HUES64 (cell line): Measurements from ENCODE around the gene SAMD10.
"Not testable (repeated sequence)": the region's sequence is repeated elsewhere in the genome, so short reads cannot be mapped to it uniquely, and the experiment has no call there.

Experiments used
- H3K27ac ChIP-seq: 2 replicates; pipeline ENCODE4 v1.7.0; 2013; ENCODE audit warnings: low read depth, low read length, inconsistent platforms
- H3K27me3 ChIP-seq: 2 replicates; pipeline ENCODE4 v1.6.1; 2013; ENCODE audit warnings: mild to moderate bottlenecking, low read length; ENCODE audit not compliant: insufficient read depth
- H3K36me3 ChIP-seq: 2 replicates; pipeline ENCODE4 v1.6.1; 2013; ENCODE audit warnings: mild to moderate bottlenecking, low read length; ENCODE audit not compliant: insufficient read depth
- H3K4me1 ChIP-seq: 2 replicates; pipeline ENCODE4 v1.6.1; 2013; ENCODE audit warnings: mild to moderate bottlenecking, low read length, moderate library complexity; ENCODE audit not compliant: insufficient read depth
- H3K4me3 ChIP-seq: 2 replicates; pipeline ENCODE4 v1.5.1; 2013; ENCODE audit warnings: mild to moderate bottlenecking, low read length, moderate library complexity
- H3K9ac ChIP-seq: 2 replicates; pipeline ENCODE4 v1.6.1; 2013; ENCODE audit warnings: mild to moderate bottlenecking, low read depth, low read length
- H3K9me3 ChIP-seq: 2 replicates; pipeline ENCODE4 v1.6.1; 2013; ENCODE audit warnings: low read depth, low read length; ENCODE audit not compliant: insufficient read depth
- WGBS: fragments of 150-250, 120-280 bp; methylation state at CpG from one replicate; pipeline ENCODE4 v1.1.7; 2013; ENCODE audit warnings: missing lambda C conversion rate; 5-methylcytosine and 5-hydroxymethylcytosine counted together

The SAMD10 gene

DNA sequence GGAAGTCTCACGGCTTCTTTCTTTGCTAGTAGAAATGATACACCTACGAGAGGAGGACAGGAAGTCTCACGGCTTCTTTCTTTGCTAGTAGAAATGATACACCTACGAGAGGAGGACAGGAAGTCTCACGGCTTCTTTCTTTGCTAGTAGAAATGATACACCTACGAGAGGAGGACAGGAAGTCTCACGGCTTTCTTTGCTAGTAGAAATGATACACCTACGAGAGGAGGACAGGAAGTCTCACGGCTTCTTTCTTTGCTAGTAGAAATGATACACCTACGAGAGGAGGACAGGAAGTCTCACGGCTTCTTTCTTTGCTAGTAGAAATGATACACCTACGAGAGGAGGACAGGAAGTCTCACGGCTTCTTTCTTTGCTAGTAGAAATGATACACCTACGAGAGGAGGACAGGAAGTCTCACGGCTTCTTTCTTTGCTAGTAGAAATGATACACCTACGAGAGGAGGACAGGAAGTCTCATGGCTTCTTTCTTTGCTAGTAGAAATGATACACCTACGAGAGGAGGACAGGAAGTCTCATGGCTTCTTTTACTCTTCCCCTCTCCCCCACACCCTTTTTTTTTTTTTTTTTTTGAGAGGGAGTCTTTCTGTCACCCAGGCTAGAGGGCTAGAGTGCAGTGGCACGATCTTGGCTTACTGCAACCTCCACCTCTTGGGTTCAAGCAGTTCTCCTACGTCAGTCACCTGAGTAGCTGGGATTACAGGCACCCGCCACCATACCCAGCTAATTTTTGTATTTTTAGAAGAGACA is 33.1 kb upstream of the SAMD10 start:
- not testable (repeated sequence) for H3K9me3 ChIP-seq
- peaks cover 74% of the 10 kb centered on the region for H3K36me3 ChIP-seq
- WGBS = 100% methylated on average over 3 of the region's 20 CpGs

GRCh38 chr20:64011366-64011779 is 31.9 kb upstream of the SAMD10 start:
- H3K27ac ChIP-seq = no peak overlapping the region
- 96% methylated on average over 16 of the region's 16 CpGs for WGBS
- H3K27me3 ChIP-seq = no peaks in the 10 kb centered on the region
- H3K4me1 ChIP-seq = no peaks in the 10 kb centered on the region
- H3K36me3 ChIP-seq = peaks cover 75% of the 10 kb centered on the region
- no peak overlapping the region for H3K9ac ChIP-seq
- no peak overlapping the region for H3K4me3 ChIP-seq
- peaks cover 3% of the 10 kb centered on the region; the same call in 1 of the 2 replicates for H3K9me3 ChIP-seq

More for the DNA sequence above, 33.1 kb upstream of the SAMD10 start:
- not testable (repeated sequence) for H3K27me3 ChIP-seq, H3K27ac ChIP-seq, H3K4me3 ChIP-seq, H3K9ac ChIP-seq, H3K4me1 ChIP-seq

DNA sequence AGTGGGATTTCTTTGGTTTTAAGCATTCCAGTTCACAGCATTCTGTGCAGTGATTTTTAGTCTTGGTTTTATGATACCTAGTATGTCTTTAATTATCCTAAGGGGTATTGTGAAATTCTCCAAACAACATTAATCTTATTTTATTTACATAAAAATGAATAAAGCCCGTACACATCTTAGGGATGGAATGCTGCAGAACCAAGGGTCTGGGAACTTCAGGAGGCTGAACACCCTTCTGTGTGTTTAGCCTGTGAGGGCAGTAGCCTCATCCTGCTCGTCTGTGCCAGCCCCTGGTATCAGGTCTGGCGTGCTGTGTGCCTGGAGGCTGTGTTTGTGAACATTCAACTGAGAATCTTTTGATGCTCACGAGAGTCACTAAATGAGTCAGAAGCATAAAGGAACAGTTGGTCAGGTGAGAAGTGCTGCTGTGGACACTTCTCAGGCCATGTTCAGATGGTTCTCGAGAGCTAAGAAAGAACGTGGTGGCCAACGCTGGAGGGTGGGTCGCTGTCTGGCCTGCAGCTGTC is 31.3 kb upstream of the SAMD10 start:
- Histone ChIP-seq H3K4me1 (no peaks in the 10 kb centered on the region), H3K36me3 (peaks cover 74% of the 10 kb centered on the region), H3K27me3 (no peaks in the 10 kb centered on the region), H3K9me3 (peaks cover 3% of the 10 kb centered on the region; the same call in 1 of the 2 replicates), H3K27ac (no peak overlapping the region), H3K4me3 (no peak overlapping the region), H3K9ac (no peak overlapping the region)
- WGBS = 95% methylated on average over 8 of the region's 8 CpGs

- peaks cover 74% of the 10 kb centered on the region for H3K36me3 ChIP-seq
- no peaks in the 10 kb centered on the region for H3K4me1 ChIP-seq
- WGBS = 91% methylated on average over 13 of the region's 13 CpGs
- H3K27ac ChIP-seq = no peak overlapping the region
- H3K9me3 ChIP-seq = peaks cover 3% of the 10 kb centered on the region; the same call in 1 of the 2 replicates
- H3K4me3 ChIP-seq = no peak overlapping the region
- H3K9ac ChIP-seq = no peak overlapping the region
- no peaks in the 10 kb centered on the region for H3K27me3 ChIP-seq
These were observed 30.5 kb upstream of the SAMD10 start for GRCh38 chr20:64009811-64010387.

GRCh38 chr20:64006902-64007301 is 27.5 kb upstream of the SAMD10 start:
- no peak overlapping the region for H3K4me3 ChIP-seq

DNA sequence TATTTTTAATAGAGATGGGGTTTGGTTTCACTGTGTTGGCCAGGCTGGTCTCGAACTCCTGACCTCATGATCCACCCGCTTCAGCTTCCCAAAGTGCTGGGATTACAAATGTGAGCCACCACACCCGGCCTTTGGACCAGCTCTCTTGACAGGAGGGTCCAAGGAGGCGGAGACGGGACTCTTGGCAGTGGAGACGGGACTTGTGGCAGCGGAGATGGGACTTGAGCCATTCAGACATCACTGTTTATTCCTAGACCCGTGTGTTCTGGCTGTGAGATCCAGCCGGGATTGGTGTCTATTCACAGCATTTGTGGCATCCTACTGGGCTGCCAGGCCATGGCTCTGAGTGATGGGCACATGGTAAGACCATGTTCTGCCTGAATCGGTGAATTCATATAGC is 27.0 kb upstream of the SAMD10 start:
- Histone ChIP-seq H3K4me3 (no peak overlapping the region), H3K27ac (no peak overlapping the region), H3K36me3 (peaks cover 78% of the 10 kb centered on the region), H3K9me3 (peaks cover 3% of the 10 kb centered on the region; the same call in 1 of the 2 replicates), H3K9ac (no peak overlapping the region), H3K4me1 (no peaks in the 10 kb centered on the region), H3K27me3 (no peaks in the 10 kb centered on the region)
- WGBS = 95% methylated on average over 10 of the region's 10 CpGs

More at GRCh38 chr20:64006902-64007301, 27.5 kb upstream of the SAMD10 start:
- Histone ChIP-seq H3K27ac (no peak overlapping the region), H3K4me1 (no peaks in the 10 kb centered on the region), H3K27me3 (no peaks in the 10 kb centered on the region), H3K9me3 (peaks cover 3% of the 10 kb centered on the region; the same call in 1 of the 2 replicates), H3K9ac (no peak overlapping the region), H3K36me3 (peaks cover 76% of the 10 kb centered on the region)
- 94% methylated on average over 3 of the region's 3 CpGs for WGBS

GRCh38 chr20:64005394-64005793 is 26.0 kb upstream of the SAMD10 start:
- 93% methylated on average over 6 of the region's 6 CpGs for WGBS
- H3K9me3 ChIP-seq = peaks cover 3% of the 10 kb centered on the region; the same call in 1 of the 2 replicates
- no peak overlapping the region for H3K4me3 ChIP-seq
- H3K27me3 ChIP-seq = no peaks in the 10 kb centered on the region
- peaks cover 77% of the 10 kb centered on the region for H3K36me3 ChIP-seq
- no peak overlapping the region for H3K9ac ChIP-seq
- H3K4me1 ChIP-seq = no peaks in the 10 kb centered on the region
- H3K27ac ChIP-seq = no peak overlapping the region

GRCh38 chr20:64003960-64004725 is 24.7 kb upstream of the SAMD10 start:
- WGBS = 96% methylated on average over 7 of the region's 7 CpGs
- no peak overlapping the region for H3K9ac ChIP-seq
- no peaks in the 10 kb centered on the region for H3K4me1 ChIP-seq
- H3K4me3 ChIP-seq = no peak overlapping the region
- H3K27me3 ChIP-seq = no peaks in the 10 kb centered on the region
- peaks cover 80% of the 10 kb centered on the region for H3K36me3 ChIP-seq
- peaks cover 3% of the 10 kb centered on the region; the same call in 1 of the 2 replicates for H3K9me3 ChIP-seq
- H3K27ac ChIP-seq = no peak overlapping the region

- Histone ChIP-seq H3K36me3 (peaks cover 78% of the 10 kb centered on the region), H3K4me1 (no peaks in the 10 kb centered on the region), H3K27ac (no peak overlapping the region), H3K27me3 (no peaks in the 10 kb centered on the region), H3K9ac (no peak overlapping the region), H3K9me3 (no peaks in the 10 kb centered on the region), H3K4me3 (no peak overlapping the region)
- WGBS = 95% methylated on average over 11 of the region's 11 CpGs
These were observed 22.2 kb upstream of the SAMD10 start for GRCh38 chr20:64001607-64002011.

GRCh38 chr20:64000906-64001305 is 21.5 kb upstream of the SAMD10 start:
- H3K36me3 ChIP-seq = peaks cover 82% of the 10 kb centered on the region
- no peaks in the 10 kb centered on the region for H3K4me1 ChIP-seq
- no peak overlapping the region for H3K9ac ChIP-seq
- H3K9me3 ChIP-seq = no peaks in the 10 kb centered on the region
- 97% methylated on average over 12 of the region's 12 CpGs for WGBS
- no peaks in the 10 kb centered on the region for H3K27me3 ChIP-seq
- no peak overlapping the region for H3K4me3 ChIP-seq
- H3K27ac ChIP-seq = no peak overlapping the region

- WGBS = 94% methylated on average over 14 of the region's 14 CpGs
- Histone ChIP-seq H3K4me3 (no peak overlapping the region), H3K4me1 (peaks cover 3% of the 10 kb centered on the region; the same call in 1 of the 2 replicates), H3K36me3 (peaks cover 47% of the 10 kb centered on the region), H3K27me3 (peaks cover 5% of the 10 kb centered on the region), H3K27ac (no peak overlapping the region), H3K9me3 (no peaks in the 10 kb centered on the region), H3K9ac (no peak overlapping the region)
These were observed 3.5 kb upstream of the SAMD10 start for GRCh38 chr20:63982937-63983336.
